Esophagus muscularis mucosa (tissue), 4 donors: ENCODE results near the gene SFMBT1. TPM values are rescaled to one million over a fixed set of nuclear protein-coding genes. Genes with fewer than 3 reads are reported as not detected.

Experiments used
- DNase-seq: peaks from one replicate; pipeline ENCODE4 v3.0.0-alpha.2; 2017; ENCODE audit errors: extremely low spot score
- H3K27ac ChIP-seq, 4 donors: fragments of 200-600 bp; sonication (generic); replicated peaks in 1 of 4; 1 replicate in 3 of 4; 2 replicates in 1 of 4; pipeline ENCODE4 v1.5.1; 2016 to 2019; ENCODE audit warnings: mild to moderate bottlenecking in 1 of 4
- H3K27me3 ChIP-seq, 4 donors: fragments of 200-600 bp; sonication (generic); one replicate each; pipeline versions ENCODE4 v1.5.1 to v1.6.0; 2016 to 2019
- H3K36me3 ChIP-seq, 4 donors: fragments of 200-600 bp; sonication (generic); one replicate each; pipeline ENCODE4 v1.5.1; 2016 to 2019
- H3K4me1 ChIP-seq, 4 donors: fragments of 200-600 bp; sonication (generic); one replicate each; pipeline ENCODE4 v1.5.1; 2016 to 2019
- H3K4me3 ChIP-seq, 4 donors: fragments of 200-600 bp; sonication (generic); 1 replicate in 2 of 4; 2 replicates in 2 of 4; pipeline ENCODE4 v1.5.1; 2016 to 2019; ENCODE audit warnings: mild to moderate bottlenecking in 4 of 4, moderate library complexity in 1 of 4
- H3K9me3 ChIP-seq, 4 donors: fragments of 200-600 bp; sonication (generic); 1 replicate in 3 of 4; 2 replicates in 1 of 4; pipeline ENCODE4 v1.5.1; 2016 to 2019
- EP300 ChIP-seq: sonication (generic); formaldehyde crosslinking; IDR thresholded peaks from one replicate; pipeline ENCODE4 v1.6.1; 2017; ENCODE audit warnings: antibody characterized with exemption
- POLR2A ChIP-seq: fragments of 450-650 bp; IDR thresholded peaks from one replicate; pipeline ENCODE4 v1.6.1; 2017; ENCODE audit warnings: antibody characterized with exemption, moderate library complexity, mild to moderate bottlenecking, low read depth
- POLR2AphosphoS5 ChIP-seq, 2 donors: sonication (generic); formaldehyde crosslinking; IDR thresholded peaks; one replicate each; pipeline ENCODE4 v1.6.1; 2017; ENCODE audit warnings: antibody characterized with exemption in 2 of 2
- WGBS: methylation state at CpG from one replicate; pipeline ENCODE4 v1.1.5; 2018; 5-methylcytosine and 5-hydroxymethylcytosine counted together
- intact Hi-C: fragments of 100-400 bp; cut with DNase I; formaldehyde crosslinking; loops from one replicate; pipeline ENCODE4 v1.15.1; 2023
- total RNA-seq, 4 donors: library from RNA; depleted of rRNA; stranded (reverse); fragments of >200 nt; gene quantifications; one replicate each; pipeline versions ENCODE4 v1.1.0 to v1.2.1, GENCODE V29; 2016
- TF ChIP-seq, protein P1 (sequence below), 3 experiments: fragments of 200-600 bp in 2 of 3; fragments of 450-650 bp in 1 of 3; sonication (generic) in 2 of 3; IDR thresholded peaks; one replicate each; pipeline ENCODE4 v1.5.1; 2017 to 2019; ENCODE audit warnings: antibody characterized with exemption in 3 of 3, mild to moderate bottlenecking in 2 of 3, moderate library complexity in 1 of 3

SFMBT1 gene
- total RNA-seq, 4 donors from 2014 or later = 15.4 to 27.6 (median 21.4) TPM

DNA sequence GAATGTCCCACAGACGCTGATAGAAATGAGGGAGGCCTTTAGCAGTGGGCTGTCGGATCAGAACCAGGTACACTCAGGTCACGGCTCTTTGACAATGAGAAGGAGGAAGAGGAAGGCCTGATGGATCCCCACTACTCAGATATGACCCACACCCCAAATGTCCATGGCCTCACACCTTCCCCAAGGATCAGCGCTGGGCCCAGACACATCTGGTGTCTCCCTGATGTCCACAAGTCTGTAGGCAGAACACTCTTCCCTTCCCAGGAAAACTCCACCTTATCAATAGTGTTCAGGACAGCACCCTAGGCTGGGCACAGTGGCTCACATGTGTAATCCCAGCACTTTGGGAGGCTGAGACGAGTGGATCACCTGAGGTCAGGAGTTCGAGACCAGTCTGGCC is 33.3 kb upstream of the SFMBT1 start:
- Histone ChIP-seq H3K27ac (no peak overlapping the region), H3K9me3 (no peaks in the 10 kb centered on the region), H3K36me3 (peaks cover 0 to 20% (median 6%) of the 10 kb centered on the region in 4 donors), H3K27me3 (no peaks in the 10 kb centered on the region), H3K4me3 (no peak overlapping the region), H3K4me1 (peaks cover 0 to 11% (median 9%) of the 10 kb centered on the region in 4 donors)
- intact Hi-C loops = loop anchor here (10.0 kb wide), 1 partner anchor 304 kb away; the partner anchor contains the start of genes ITIH1 and NEK4
- TF ChIP-seq POLR2A = no peak
- TF ChIP-seq, protein P1, sequence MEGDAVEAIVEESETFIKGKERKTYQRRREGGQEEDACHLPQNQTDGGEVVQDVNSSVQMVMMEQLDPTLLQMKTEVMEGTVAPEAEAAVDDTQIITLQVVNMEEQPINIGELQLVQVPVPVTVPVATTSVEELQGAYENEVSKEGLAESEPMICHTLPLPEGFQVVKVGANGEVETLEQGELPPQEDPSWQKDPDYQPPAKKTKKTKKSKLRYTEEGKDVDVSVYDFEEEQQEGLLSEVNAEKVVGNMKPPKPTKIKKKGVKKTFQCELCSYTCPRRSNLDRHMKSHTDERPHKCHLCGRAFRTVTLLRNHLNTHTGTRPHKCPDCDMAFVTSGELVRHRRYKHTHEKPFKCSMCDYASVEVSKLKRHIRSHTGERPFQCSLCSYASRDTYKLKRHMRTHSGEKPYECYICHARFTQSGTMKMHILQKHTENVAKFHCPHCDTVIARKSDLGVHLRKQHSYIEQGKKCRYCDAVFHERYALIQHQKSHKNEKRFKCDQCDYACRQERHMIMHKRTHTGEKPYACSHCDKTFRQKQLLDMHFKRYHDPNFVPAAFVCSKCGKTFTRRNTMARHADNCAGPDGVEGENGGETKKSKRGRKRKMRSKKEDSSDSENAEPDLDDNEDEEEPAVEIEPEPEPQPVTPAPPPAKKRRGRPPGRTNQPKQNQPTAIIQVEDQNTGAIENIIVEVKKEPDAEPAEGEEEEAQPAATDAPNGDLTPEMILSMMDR (IDR thresholded peaks at IDR 0.05) = no peak
- DNase-seq = no peak
- 90% methylated on average over 5 of the region's 6 CpGs for WGBS

DNA sequence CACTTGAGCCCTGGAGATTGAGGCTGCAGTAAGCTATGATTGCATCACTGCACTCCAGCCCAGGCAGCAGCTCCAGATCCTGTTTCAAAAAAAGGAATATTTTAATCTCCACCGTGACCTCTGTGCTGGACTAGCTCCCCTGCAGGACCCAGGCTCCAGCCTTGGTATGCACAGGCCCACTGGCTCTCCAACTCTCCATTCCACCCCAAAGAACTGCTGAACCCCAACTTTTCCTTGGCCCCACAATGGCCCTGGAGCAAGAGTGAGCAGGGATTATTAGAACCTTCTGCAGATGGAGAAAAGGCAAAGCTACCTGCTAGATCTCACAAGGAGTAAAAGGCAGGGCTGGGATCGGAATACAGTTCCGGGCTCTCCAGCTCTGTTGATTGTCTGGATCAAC is 32.8 kb upstream of the SFMBT1 start:
- H3K36me3 ChIP-seq = peaks cover 0 to 20% (median 6%) of the 10 kb centered on the region in 4 donors
- WGBS = 94% methylated on average over 3 of the region's 3 CpGs
- H3K27ac ChIP-seq = no peak overlapping the region
- no peak for DNase-seq
- no peak overlapping the region for H3K4me3 ChIP-seq
- TF ChIP-seq POLR2A = no peak
- TF ChIP-seq EP300 = no peak
- TF ChIP-seq, protein P1 (IDR thresholded peaks at IDR 0.05) = no peak
- TF ChIP-seq POLR2AphosphoS5 (IDR thresholded peaks at IDR 0.05) = no peak
- H3K4me1 ChIP-seq = peaks cover 0 to 7% (median 6%) of the 10 kb centered on the region in 4 donors
- intact Hi-C loops = loop anchor here (10.0 kb wide), 1 partner anchor 304 kb away; the partner anchor contains the start of genes ITIH1 and NEK4
- no peaks in the 10 kb centered on the region for H3K9me3 ChIP-seq
- no peaks in the 10 kb centered on the region for H3K27me3 ChIP-seq

DNA sequence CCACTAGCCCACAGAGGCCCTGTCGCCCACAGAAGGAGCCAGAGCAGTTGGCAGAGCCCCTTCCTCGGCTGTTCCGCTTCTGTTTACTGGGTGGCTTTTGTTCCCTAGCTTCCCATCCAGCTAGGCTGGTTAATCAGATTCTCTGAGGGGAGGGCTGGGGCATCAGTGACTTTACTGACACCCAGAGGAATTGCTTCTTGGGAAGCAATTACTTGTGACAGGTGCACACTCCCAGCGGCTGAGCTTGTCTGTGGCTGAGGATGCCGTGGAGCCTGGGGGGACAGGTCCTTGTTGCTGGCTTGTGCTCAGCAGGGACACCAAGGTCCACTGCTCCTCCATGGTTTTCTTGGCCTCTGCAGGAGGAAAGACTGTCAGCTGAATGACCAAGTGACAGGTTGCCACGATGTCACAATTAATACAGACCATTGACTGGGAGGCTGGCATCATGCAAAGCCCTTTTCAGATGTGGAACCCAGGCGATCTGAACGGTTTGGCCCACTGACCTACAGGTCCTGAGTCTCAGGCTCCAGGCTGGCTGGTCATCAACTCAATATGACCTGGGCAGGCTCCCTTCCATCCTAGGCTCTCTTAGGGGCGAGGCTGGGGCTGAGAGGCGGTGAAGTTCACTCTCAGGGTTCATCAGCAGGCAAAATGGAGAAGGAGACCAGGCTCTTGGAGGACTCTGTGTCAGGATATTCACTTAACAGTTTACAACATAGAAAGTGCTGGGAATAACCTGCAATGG is 31.8 kb upstream of the SFMBT1 start:
- 93% methylated on average over 7 of the region's 10 CpGs for WGBS
- intact Hi-C loops = loop anchor here (10.0 kb wide), 1 partner anchor 303 kb away; the partner anchor contains the start of genes ITIH1 and NEK4
- DNase-seq = no peak

DNA sequence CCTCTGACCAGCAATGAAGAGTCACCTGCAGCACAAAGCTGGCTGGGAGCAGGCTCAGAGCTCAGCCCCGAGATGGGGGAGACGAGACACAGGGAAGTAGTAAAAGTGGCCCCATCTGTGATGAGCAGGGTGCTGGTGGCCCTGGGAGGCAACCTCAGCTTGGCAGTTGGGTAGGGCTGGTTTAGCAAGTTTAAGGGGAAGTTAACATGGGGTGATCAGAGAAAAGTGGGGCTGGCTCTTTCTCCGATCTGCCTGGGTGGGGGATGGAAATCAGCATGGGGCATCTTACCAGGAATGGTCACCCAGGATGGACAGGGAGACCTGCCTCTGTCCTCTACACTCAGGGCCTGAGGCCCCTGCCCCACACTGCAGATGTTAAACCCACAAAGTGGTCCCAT is 29.9 kb upstream of the SFMBT1 start:
- intact Hi-C loops = loop anchor here (10.0 kb wide), 1 partner anchor 301 kb away; the partner anchor contains the start of genes ITIH1 and NEK4
- Histone ChIP-seq H3K36me3 (peaks cover 0 to 20% (median 6%) of the 10 kb centered on the region in 4 donors), H3K4me1 (peaks cover 17 to 25% (median 19%) of the 10 kb centered on the region in 4 donors), H3K27me3 (no peaks in the 10 kb centered on the region), H3K27ac (no peak overlapping the region), H3K9me3 (no peaks in the 10 kb centered on the region), H3K4me3 (no peak overlapping the region)
- WGBS = 74% methylated on average over 3 of the region's 3 CpGs
- TF ChIP-seq POLR2A (no peak), EP300 (no peak), POLR2AphosphoS5 (IDR thresholded peaks at IDR 0.05) (no peak)
- TF ChIP-seq, protein P1 (IDR thresholded peaks at IDR 0.05) = no peak
- DNase-seq = no peak

More for the DNA sequence above, 31.8 kb upstream of the SFMBT1 start:
- Histone ChIP-seq H3K27me3 (no peaks in the 10 kb centered on the region), H3K27ac (no peak overlapping the region), H3K4me1 (peaks cover 10 to 12% (median 11%) of the 10 kb centered on the region in 4 donors), H3K36me3 (peaks cover 0 to 20% (median 6%) of the 10 kb centered on the region in 4 donors), H3K9me3 (no peaks in the 10 kb centered on the region), H3K4me3 (no peak overlapping the region)
- no peak for TF ChIP-seq EP300
